ENCODE data around the gene RHD. TPM values are rescaled to one million over a fixed set of nuclear protein-coding genes. Genes with fewer than 3 reads are reported as not detected.
"Not testable (repeated sequence)": the region's sequence is repeated elsewhere in the genome, so short reads cannot be mapped to it uniquely, and the experiment has no call there.

RHD gene
- total RNA-seq, 2 experiments from 2014 or later: not detected

- CTCF ChIA-PET; H3K27me3 Mint-ChIP-seq; POLR2A ChIA-PET; H3K36me3 Mint-ChIP-seq; H3K4me1 Mint-ChIP-seq (ENCODE audit: low read depth); H3K27ac Mint-ChIP-seq; H3K9me3 Mint-ChIP-seq; DNase-seq; intact Hi-C loops (cut with micrococcal nuclease); H3K4me3 Mint-ChIP-seq: not testable (repeated sequence)
These were observed 99.4 kb downstream of the RHD start for GRCh38 chr1:25371757-25372156.

- CTCF ChIA-PET; intact Hi-C loops (cut with micrococcal nuclease); DNase-seq; POLR2A ChIA-PET; H3K4me1 Mint-ChIP-seq (ENCODE audit: low read depth); H3K9me3 Mint-ChIP-seq; H3K36me3 Mint-ChIP-seq; H3K4me3 Mint-ChIP-seq; H3K27me3 Mint-ChIP-seq; H3K27ac Mint-ChIP-seq: not testable (repeated sequence)
These were observed 106.1 kb downstream of the RHD start for GRCh38 chr1:25378367-25378766.

Other genes starting within 250 kb of the RHD start
- gene SYF2, start 40.0 kb upstream of the RHD start, total RNA-seq: 10 to 100 TPM; 45.1 to 45.6 TPM
- 100 to 1,000 TPM; 123 to 143 TPM for gene RSRP1, start 25.1 kb upstream of the RHD start, total RNA-seq
- 100 to 1,000 TPM; 124 to 128 TPM for gene TMEM50A, start 65.8 kb downstream of the RHD start, total RNA-seq
- under 1 TPM; 0.44 to 0.45 TPM for gene RHCE, start 148.3 kb downstream of the RHD start, total RNA-seq
- gene MACO1, start 158.4 kb downstream of the RHD start, total RNA-seq: 10 to 100 TPM; 11.0 to 11.4 TPM

Measured in activated CD4-positive, alpha-beta memory T cell treated with anti-CD3 and anti-CD28 coated beads for 36 hours (primary cell).